CD4-positive, alpha-beta T cell treated with Interleukin-10 for 1 hour (primary cell): ENCODE measurements around the gene PIK3R5.

ENCODE experiments used
- DNase-seq: peaks from one replicate; pipeline ENCODE4 v3.0.0-alpha.2; 2020

Gene PIK3R5

DNA sequence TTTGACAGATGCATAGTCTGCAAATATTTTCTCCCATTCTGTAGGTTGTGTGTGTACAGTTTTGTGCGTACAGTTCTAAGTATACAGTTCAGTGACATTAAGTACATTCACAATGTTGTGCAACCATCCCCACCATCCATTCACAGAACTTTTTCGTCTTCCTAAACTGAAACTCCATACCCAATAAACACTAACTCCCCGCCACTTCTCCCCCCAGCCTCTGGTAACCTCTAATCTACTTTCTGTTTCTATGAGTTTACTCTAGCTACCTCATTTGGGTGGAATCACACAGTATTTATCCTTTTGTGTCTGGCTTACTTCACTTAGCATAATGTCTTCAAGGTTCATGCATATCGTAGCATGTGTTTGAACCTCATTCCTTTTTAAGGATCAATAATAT lies 14.3 kb downstream of the PIK3R5 start:
- DNase-seq = no peak

DNA sequence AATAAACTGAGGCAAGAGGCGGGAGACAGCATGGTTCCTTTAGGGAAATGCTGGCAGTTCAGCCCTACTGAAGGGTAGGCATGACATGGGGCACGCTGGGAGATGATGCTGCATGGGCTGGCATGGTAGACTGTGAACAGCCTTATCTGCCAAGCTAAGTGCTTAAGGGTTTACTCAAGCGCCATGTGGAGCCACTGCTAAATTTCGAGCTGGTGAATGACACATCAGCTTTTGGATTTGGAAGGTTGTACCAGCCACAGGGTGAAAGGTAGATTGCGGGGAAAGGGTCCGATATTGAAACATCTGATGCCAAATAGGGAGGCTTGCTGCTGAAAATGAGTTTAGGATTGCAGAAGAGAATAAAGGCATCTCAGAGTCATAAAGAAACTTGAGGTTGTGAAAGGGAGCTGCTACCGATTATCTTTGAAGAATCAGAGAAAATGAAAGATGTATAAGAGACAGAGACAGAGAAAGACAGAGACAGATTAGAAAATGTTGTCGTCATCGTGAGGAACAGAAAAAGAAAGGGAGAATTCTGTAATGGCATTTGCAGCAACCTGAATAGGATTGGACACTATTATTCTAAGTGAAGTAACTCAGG lies 16.3 kb downstream of the PIK3R5 start:
- DNase-seq = no peak

DNA sequence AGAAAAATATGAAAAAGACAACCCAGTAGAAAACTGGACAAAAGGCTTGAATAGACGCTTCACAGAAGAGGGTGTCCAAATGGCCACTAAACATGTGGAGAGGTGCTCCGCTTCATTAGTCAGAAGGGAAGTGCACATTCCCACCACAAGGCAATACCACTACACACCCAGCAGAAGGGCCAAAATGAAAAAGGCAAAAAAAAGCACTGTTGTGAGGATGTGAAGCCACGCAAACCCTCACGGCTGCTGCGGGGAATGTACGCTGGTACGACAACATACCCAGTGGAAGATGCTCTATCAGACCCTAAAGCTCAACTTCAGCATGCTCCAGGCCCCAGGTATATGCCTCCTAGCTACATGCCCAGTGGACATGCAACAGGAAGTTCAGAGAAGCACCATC lies 17.0 kb downstream of the PIK3R5 start:
- DNase-seq = no peak

DNA sequence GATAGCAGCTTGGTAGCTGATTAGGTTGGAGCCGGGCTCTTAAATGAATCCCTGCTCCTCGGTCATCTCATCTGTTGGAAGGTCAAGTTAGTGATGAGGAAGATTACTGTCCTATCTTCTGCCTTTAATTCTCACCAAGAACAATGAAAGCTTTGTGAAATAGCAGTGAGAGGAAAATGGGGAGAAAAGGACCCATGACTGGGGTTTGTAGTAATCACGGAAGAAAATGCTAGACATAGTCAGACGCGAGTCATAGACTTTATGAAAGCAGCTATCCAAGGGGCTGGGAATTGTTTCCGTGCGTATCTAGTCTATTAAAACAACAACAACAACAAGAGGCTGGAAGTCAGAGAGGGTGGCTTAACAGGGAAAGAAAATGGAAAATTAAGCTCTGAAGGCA lies 18.3 kb downstream of the PIK3R5 start:
- DNase-seq = no peak

DNA sequence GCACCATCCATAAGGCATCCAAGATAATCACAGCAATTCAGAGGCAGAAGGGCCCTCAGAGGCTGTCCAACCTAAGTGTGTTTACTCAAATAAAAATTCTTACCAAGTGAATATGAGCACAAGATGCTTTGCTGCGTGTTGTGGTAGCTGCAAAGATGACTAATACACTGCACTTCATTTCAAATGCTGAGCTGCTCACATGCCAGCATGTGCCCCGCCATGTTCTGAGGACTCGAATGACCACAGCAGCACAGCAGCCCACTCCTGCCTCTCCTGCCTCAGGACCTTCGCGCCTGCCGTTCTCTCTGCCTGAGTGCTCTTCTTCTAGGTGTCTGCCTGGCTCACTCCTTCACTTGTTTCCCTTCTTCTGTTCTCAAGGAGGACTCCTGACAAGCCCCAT lies 19.0 kb downstream of the PIK3R5 start:
- no peak for DNase-seq

DNA sequence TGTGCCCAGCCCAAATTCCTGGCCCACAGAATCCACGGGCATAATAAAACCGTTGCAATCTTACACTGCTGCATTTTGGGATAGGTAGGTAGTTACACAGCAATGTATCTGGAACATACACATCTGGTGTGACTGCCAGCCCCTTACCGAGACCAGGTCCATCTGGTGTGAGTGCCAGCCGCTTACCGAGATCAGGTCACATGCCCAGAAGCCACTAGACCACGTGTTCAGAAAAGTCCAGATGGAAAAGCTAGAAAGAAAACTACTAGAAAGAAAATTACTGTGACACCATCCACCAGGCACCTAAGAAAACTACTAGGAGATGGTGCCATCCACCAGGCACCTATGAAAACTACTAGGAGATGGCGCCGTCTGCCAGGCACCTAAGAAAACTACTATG lies 19.4 kb downstream of the PIK3R5 start:
- no peak for DNase-seq

DNA sequence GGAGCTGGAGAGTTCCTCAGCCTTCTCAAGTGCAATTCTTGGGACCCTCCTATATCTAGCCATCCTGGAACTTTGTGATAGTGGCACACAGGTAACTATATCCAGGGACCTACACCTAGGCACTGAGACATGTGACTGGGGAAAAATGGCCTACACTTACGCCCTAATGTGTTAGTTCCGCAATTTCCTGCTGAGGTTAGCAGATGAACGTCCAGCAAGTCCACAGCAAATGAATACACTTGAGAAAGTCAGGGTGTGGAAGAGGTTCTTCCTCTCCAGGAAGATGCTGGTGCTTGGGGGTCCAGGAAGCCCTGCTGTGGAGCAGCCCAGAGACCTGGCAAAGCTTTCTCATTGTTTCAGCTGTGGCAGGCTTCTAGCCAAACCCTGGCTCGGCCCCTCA lies 20.8 kb downstream of the PIK3R5 start:
- no peak for DNase-seq

DNA sequence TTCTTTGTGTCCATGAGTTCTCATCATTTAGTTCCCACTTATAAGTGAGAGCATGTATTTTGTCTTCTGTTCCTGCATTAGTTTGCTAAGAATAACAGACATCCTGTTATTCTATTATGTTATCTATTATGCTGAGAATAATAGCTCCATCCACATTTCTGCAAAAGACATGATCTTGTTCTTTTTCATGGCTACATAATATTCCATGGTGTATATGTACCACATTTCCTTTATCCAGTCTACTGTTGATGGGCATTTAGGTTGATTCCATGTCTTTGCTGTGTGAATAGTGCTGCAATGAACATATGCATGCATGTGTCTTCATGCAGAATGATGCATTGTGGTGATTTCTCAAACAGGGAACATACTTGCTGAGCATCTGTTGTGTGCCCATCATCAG lies 21.4 kb downstream of the PIK3R5 start:
- no peak for DNase-seq

DNA sequence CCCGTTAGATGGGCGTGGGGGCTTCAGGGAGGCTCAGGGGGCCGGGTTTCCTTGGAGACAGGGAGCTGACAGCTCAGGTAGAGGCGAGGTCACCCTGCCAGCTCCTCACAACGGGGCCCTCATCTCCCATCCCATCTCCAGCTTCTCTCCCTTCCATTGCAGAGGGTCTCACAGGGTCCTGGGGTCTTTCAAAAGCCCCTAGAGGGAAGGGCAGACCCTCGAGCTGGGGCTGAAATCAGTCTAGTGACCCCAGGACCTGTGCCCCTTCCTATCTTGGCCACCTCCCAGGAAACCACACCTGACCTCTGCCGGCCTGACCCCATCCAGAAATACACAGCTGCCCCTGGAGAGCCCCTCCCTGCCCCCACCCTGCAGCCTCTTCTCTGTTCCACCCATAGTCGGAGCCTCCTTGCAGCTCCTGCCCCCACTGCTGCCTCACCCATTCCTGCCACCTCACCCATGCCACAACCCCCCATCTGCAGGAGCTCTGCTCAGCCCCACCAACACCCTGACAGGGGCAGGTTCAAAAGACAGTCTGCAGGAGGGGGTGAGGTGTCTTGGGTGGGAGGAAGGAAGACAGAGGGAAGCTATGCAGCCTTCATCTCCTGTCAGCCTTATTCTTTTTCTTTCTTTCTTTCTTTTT lies 23.4 kb downstream of the PIK3R5 start:
- peak; percentile 58 for DNase-seq

DNA sequence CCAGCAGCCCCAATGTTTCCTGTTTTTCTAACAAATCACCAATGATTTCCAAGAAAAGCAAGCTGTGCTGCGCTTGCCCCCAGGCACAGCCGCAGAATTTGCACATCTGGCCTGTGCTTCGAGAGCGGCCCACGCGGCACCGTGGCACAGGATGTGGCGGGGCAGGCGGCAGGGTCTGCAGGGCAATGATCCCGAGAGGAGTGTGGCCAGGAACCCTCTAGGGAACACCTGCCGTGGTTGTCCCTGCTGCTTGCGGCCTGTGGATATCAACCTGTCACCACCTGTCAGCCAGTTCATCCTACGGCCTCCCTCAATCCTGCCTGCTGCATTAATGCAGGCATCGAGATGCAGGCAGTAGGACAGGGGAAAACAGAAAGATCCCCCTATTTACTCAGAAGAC lies 24.0 kb downstream of the PIK3R5 start:
- DNase-seq = peak; percentile 71

DNA sequence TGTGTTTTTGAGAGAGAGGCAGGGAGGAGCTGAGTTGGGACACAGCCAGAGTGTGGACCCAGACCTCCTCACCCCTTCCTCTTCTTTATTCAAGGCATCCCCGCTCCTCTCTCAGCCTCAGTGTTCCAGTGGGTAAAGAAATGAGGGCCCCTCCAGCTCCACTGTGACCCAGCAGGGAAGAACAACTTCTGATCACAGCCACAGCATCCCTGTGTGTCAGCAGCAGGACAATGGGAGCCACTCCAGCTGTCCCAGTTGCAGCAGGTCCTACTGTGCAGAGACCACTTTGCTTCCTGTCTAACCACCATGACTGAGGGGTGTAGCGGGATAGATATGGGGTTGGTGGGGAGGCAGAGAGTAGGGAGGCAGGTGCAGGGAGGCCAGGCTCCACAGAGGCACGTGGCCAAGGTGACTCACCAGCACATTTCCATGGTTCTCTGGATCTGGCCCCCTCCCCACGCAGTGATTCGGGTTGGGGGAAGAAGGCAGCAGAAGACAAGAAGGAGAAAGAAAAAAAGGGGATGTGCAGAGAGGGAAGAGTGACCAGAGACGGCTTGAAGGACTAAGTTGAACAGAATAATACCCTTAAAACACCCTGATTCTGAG lies 24.5 kb downstream of the PIK3R5 start:
- DNase-seq = peak; percentile 42

DNA sequence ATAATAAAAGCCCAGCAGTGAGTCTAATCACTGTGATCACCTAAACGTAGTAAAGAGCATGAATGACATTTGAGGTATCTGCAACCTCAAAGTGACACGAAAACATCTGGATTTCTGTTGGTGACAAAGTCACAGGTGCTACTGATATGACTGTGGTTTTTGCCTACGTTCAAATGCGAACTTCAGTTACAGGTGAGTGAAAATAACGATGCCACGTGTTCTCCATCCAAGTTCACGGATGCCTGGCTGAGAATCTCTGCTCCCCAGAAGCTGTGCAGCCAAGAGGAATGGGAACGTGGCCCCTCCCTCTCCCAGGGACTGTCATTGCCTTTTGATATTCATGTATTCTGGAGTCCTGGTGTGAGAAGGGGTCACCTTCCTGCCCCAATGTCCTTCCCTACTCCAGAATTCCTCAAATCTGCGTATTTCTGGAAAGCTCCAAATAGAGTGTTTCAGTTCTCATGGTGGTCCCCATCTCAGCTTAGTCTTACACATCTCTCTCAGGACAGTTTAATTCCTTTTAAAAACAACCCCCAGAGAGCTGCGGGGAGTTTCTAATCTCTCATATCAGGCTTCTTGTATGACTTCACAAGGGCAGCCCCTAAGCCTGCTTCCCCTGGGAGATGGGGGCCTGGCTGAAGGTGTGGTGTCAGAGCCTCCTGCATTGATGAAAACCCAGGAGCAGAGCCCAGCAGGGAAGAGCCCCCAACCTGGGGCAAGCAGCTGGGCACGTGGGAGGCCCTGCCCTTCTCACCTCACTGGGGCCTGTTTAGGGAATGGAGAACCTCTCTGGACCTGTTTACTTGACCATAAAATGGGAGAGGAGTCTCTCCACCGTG lies 25.8 kb downstream of the PIK3R5 start:
- DNase-seq = peak; percentile 59

DNA sequence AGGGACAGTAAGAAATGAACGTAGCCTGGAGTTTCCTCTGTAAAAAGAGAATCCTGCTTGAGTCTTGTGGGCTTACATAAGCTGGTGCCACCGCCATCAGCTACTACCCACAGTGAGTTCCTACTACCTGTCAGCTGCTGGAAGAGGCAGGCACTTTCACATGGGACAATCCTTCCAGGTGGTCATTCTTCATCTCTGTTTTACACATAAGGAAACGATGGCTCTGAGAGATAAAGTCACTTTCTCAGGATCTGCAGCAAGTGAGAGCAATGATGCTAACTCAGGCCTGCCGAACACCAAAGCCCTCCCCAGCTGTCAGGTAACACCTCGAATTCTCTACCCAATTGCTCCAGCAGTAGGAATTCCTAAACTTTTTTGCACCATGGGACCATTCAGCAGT lies 26.6 kb downstream of the PIK3R5 start:
- DNase-seq = no peak

DNA sequence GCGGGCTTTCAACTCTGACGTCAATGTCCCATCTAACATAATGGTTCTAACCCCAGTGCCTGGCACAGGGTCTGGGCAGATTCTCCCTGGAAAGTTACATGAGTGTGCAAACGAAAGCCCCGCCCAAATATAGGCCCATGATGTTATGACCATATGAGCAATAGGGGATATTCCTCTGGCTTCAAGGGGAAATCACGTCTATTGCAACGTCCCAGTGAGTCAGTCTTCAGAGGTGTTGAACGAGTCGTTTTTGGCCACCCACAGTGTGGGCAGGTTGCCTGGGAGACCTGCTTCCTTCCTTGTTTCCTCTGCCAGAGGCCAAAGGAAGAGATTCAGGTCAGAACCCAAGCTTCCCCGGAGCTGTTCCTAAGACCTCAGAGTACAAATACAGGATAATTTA lies 30.3 kb downstream of the PIK3R5 start:
- DNase-seq = peak; percentile 73

DNA sequence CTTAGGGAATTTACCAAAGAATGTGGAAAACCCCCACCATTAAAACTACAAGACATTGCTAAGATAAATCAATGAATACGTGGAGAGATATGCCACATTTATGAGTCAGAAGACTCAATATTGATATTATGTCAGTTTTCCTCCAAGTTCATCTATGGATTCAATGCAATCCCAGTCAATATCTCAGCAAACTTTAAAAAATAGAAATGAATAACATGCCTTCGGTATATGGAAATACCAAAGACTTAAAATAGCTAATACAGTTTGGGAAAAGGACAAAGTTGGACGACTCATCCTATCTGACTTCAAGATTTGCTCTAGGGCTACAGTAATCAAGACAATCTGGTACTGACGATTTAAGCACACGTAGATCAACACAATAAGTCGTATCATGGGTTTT lies 31.2 kb downstream of the PIK3R5 start:
- DNase-seq = no peak

DNA sequence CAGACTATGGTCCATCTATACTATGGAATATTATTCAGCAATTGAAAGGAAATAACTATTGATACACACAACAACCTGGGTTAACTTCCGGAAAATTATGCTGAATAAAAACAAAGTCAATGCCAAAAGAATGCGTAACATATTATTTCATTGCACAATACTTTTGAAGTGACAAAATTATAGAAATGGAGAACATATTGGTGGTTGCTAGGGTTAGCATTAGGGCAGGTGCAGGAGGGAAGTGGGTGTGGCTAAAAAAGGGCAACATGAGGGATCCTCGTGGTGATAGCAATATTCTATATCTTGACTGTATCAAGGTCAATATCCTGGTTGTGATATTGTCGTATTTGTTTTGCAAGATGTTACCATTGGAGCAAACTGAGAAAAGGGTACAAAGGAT lies 34.9 kb downstream of the PIK3R5 start:
- DNase-seq = no peak

DNA sequence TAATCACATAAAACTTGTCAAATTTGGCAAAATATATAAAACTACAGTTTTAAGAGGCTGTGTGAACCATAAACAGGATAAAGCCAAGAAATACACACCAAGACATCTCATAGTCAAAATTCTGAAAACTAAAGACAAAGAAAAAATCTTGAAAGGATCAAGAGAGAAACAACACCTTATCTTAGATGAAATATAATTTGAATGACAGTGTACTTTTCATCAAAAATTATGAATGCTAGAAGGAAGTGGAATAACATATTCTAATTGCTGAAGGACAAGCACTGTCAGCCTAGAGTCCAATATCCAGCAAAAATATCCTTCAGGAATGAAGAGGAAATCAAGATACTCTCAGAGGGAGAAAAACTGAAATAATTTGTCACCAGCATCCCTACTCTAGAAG lies 37.2 kb downstream of the PIK3R5 start:
- DNase-seq = no peak

DNA sequence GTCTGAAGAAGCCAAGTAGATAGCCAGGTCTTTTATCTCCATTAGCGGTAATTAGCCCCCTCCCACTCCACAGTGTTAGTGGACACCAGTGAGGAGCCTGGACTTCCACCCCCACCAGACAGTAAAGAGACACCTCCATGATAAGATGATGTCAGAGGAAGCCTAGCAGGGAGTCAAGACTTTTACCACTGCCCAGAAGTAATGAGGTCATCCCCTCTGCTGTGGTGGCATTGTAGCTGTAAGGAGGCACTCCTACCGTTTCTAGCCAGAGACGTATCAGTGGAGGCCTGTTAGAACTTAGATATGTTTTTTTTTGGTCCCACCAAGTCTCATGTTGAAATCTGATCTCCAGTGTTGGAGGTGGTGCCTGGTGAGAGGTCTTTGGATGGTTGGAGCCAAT lies 38.1 kb downstream of the PIK3R5 start:
- no peak for DNase-seq

DNA sequence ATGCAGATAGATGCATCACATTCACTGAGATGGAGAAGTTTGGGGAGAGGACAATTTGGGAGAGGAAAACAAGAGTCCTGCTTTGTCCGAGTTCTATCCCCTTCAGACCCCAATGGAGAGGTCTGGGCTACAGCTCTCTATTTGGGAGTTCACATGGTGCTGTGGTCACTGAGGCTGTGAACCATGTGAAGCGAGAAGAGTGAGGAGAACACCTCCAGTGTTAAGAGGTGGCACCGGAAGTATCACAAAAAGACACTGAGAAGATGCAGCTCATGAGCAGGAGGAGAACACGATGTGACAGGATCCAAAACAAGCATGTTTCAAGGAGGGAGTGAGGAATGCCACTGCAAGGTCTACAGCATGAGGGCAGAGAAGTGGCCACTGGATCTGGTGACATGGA lies 39.7 kb downstream of the PIK3R5 start:
- peak; percentile 39 for DNase-seq

DNA sequence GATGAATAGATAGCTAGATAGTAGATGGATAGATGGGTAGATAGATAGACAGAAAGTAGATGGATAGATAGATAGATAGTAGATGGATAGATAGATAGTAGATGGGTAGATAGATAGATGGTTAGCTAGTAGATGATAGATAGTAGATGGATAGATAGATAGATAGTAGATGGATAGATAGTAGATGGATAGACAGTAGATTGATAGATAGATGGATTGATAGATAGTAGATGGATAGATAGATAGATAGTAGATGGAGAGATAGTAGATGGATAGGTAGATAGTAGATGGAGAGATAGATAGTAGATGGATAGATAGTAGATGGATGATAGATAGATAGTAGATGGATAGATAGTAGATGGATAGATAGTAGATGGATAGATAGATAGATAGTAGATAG lies 40.4 kb downstream of the PIK3R5 start:
- no peak for DNase-seq

DNA sequence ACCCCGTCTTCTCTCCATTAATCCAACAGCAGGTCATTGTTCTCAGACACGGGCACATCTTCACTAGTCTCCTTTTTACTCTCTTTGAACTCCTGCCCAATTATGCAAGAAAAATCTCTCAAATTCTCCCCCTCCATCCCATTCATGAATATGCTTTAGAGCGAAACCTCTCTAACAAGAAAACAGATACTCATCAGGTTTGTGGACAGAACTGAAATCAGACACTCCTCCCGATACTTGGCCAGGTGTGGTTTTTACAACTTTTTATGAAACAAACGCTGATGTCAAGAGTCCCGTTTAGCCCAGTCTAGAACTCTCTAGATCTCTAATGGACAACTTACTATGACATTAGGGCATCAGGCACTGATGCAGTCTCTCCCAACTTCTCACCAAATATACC lies 40.9 kb downstream of the PIK3R5 start:
- no peak for DNase-seq

DNA sequence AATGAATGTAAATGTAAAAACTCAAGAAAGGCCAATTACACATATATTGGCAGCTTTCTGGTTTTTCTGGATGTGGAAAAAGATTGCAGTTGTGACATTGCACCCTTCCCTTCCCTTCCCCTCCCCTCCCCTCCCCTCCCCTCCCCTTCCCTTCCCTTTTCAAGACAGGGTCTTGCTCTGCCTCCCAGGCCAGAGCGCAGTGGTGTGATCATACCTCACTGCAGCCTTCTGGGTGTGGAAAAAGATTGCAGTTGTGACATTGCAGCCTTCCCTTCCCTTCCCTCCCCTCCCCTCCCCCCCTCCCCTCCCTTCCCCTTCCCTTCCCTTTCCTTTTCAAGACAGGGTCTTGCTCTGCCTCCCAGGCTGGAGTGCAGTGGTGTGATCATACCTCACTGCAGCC lies 41.7 kb downstream of the PIK3R5 start:
- no peak for DNase-seq

DNA sequence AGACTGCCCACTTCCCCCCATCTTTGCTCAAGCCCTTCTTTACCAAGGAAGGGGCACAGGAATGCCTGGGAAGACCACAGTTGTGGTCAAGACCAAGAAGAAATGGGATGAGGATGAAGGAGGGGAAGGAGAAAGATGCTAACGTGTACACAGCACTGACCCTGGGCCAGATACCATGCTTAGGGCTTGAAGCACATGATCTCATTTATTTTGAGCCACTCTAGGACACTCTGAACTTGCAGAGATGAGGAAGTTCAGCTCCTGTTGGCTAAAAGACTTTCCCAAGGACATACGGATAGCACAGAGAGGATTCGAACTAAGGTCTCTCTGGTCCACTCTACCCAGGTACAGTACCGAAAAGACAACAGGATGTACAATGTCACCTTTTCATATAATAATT lies 42.6 kb downstream of the PIK3R5 start:
- DNase-seq = no peak

DNA sequence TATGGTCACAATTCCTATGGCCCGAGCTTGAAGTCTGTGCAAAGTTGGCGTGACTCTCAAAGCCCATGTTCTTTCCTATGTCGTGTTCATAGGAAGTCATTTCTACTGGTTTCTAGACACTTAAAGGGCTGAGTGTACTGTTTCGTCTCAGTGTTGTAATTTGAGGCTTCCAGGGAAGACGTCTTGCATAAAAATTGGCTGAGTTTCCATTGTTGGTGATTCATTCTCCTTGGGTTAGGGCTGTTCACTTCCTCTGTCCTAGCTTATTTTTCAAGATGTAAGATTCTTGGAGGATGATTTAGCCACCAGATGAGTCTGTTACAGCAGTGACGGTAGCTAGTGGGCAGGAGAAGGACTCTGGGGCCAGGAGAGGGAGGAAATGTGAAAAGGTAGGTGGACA lies 43.1 kb downstream of the PIK3R5 start:
- no peak for DNase-seq
